Measurements from ENCODE around the gene RNF17.
"Not testable (repeated sequence)": the region's sequence is repeated elsewhere in the genome, so short reads cannot be mapped to it uniquely, and the experiment has no call there.

Gene RNF17

DNA sequence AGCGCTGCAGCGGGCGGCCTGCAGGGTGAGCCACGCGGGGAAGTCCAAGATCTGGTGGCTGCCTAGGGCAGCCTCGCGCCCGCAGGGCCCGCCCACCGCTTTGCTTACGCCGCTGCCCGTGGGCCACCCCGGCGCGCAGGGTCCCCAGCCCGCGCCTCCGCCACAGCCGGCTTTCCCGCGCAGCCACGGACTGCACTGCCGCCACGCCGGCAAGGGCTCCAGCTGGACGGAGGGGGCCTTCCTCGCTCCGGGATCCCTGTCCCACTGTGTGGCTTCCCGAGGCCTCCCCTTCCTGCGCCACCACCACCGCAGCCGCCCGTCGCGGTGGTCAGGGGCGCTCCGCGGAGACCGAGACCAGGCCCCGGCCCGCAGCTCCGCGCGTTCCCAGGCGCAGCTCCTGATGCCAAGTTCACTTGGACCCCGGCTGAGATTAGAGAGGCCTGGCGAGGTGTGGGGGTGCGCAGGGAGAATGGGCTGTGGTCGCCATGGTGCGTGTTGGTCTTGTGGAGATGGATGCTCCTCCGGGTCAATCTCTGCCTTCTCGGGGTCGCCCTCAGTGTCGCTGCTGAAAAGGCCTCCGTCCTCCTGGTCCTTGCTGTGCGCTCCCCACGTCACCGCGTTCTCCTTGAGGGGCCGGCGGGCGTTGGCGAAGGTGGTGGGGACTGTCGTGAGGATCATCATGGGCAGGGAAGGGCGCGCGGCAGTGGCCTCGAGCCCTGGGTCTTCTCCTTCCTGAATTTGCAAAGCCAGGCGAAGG, 17.9 kb upstream of the RNF17 start:
- DNase-seq = peak; percentile 57

DNA sequence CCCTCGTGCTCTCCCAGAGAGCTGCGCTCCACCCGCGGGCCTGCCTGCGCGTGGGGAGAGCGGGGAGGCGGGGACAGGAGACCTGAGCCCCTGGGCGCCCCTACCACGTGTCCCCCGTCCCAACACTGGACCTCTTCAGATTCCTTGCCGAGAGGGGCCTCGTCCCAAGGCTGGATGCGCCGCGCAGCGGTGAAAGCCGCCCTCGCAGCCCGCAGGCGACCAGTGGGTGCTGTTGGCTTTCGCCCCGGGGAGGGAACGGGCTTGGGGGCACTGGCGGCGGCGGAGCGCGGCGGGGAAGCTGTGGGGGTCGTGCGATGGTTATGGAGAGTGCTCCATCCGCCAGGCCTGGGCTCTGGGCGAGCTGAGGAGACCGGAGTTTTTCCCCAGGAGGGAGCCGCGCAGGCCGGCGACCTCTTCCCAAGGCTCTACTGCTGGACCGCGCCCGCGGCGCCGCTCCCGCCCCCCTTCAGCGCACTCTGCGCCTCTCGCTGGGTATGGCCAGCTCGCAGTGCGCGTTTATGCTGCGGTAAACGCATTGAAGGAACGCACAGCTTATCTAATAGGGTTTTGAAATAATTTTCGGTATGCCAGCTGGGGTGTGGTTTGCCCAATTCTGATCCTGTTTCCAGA, 17.2 kb upstream of the RNF17 start:
- peak; percentile 76 for DNase-seq

DNA sequence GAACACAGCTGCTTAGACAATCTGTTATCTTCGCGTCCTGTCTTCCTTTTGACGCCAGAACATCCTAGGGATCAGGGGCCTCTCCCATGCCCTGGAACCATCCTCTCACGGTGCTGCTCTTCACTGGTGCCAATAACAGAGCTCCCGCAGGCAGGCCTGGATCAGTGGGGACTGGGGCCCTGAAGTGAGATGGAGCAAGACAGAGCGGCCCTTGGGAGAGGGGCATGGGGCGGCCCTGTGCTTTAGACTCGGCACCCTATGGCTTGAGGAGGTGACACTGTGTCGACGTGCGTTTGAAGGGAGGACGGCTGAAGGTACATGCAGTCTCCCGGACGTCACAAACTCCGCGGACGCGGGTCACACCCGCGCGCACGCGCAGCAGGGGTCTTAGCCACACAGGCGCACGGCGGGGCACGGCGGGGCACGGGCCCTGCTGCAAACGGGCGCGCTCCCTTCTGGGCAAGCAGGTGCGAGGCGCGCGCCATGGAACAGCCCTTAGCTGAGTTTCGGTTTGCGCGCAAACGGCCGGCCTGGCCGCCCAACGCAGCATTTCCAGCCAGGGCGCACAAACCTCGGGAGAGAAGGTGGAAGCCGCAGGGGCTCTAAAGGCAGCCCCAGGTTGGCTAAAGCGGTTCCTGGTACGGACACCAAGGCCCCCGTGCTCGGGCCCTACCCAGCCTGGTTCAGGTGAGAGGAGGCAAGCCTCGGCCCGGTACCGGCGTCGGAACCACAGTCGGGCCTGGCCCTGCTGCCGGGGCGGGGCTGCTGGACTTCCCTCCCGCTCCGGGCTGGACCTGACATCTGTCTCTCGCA, 16.5 kb upstream of the RNF17 start:
- peak; percentile 67 for DNase-seq

DNA sequence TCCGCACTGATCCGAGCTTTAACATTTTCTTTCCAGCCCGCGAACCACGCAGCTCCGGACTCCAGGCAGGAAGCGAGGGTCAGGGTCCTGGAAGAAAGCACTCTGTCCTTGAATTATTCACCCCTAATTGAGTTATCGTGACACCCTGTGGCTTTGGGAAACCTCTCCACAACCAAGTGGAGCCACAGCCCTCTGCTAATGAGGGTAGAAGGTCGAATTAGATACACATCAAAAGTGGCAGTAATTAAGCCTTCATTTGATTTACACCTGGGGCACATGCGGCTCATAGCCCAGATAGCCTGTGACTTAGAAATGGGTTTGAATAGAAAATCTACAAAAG, 15.9 kb upstream of the RNF17 start:
- DNase-seq = peak; percentile 61

DNA sequence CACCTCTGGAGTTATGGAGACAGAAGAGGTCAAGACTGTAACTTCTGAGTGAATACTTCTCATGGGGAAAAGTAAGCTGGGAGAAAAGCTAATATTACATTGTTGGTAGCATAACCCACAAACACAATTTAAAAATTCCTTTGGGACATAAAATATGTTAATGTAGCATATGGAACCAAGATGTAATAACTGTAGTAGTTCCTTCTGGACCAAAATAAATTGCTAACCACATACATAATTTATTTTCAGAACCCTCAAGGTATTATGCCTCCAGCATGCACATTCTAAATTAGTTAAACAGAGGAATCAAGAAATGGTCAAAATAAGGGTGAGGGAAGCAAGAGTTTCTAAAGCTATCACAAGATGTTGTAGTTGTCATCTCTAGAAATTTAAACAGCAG, 4.8 kb upstream of the RNF17 start:
- DNase-seq = no peak

DNA sequence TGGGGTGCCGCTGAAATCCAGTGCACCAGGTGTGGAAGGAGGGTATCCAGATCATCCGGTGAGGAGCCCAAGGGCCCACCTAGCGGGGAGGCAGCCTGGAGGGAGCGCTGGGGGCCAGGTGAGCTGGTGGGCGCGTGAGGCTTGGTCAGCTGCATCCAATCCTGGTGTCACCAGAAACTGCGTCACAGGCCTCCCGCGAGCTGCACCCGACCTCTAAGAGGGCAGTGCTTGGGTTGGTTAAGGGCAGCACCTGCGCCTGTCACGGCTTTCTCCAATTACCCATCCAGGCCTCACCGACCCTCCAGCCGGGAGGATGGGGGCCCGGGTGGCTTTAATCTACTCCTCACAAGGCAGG, 284 bp downstream of the RNF17 start:
- no peak for DNase-seq

DNA sequence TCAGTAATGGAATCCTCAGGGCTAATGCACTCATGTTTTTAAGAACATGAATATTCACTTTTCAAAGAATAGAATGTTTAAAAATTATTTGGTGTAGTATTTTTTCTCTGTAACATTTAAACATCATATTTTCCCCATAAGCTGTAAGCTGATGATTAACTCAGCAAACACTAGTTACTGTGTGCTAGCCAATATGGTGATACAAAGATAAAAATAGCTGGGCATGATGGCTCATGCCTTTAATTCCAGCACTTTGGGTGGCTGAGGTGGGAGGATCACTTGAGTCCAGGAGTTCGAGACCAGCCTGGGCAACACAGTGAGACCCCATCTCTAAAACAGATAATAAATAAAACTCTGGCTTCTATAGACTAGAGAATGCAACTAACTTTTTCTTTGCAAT, 13.2 kb downstream of the RNF17 start:
- DNase-seq = no peak

DNA sequence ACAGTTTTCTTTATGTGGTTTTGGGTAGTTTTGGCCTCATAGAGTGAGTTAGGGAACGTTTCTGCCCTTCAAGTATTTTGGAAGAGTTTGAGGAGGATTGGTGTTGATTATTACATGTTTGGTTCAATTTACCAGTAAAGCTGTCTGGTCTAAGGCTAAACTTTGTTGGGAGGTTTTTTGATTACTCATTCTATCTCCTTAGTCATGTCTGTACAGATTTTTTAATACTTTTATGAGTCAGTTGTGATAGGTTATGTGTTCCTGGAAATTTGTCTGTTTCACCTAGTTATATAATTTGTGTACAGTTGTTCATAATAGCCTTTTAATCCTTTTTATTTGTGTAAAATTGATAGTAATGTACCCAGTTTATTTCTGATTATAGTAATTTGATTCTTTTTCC, 20.4 kb downstream of the RNF17 start:
- no peak for DNase-seq

DNA sequence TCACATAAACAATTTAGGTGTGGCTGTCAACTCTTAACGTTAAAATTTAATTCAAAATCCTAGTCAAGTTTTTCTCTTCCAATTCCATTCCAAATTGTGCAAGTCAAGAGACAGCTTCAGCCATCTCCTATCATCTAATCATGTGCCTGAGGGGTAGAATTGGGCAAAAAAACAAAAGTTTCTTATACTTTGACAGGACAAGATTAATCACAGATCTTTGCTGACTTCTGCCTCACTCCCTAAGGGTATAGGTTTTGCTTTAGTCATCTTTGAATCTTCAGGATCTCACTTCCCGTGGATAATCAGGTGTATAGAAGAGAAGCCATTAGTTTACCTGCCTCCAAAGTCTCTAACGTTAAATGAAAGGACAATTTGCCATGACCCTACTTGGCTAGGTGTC, 24.6 kb downstream of the RNF17 start:
- no peak for DNase-seq

DNA sequence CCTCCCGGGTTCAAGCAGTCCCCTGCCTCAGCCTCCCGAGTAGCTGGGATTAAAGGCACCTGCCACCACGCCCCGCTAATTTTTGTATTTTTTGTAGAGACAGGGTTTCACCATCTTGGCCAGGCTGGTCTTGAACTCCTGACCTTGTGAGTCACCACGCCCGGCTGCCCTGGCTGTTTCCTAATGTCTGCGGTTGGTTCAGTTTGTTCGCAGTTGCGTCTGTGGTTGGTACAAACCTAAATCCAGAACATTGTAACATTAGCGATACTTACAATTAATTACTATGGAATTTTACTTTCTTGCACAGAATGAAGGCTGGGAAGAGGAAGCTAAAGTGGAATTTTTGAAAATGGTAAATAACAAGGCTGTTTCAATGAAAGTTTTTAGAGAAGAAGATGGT, 38.1 kb downstream of the RNF17 start:
- no peak for DNase-seq

DNA sequence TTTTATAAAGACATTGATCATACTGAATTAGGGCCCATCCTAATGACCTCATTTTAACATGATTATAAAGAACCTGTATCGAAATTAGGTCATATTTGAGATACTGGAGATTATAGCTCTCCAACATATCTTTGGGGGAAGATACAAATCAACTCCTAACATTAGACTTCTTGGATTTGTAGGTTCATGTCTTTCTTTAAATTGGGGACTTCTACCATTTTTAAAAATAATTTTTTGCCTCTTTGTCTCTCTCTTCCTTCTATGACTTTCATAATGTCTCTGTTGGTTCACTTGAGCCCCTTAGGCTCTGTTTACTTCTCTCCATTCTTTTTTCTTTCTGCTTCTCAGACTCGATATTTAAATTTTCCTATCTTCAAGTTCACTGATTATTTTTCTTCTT, 57.2 kb downstream of the RNF17 start:
- DNase-seq = no peak

DNA sequence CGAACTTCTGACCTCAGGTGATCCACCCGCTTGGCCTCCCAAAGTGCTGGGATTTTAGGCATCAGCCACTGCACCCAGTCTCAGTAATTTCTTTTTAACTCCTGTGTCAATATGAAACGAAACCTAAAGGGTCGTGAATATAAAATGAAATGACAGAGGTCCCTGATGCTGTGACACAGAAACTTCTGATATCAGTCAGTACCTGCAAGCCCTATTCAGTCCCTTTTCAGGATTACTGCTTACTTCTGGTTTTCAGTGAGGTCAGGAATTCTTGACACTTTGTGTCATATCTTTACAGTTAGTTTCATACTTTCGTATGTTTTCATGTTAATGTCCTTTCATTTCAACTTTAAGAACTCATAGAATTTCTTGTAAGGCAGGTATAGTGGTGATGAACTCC, 58.7 kb downstream of the RNF17 start:
- DNase-seq = no peak

DNA sequence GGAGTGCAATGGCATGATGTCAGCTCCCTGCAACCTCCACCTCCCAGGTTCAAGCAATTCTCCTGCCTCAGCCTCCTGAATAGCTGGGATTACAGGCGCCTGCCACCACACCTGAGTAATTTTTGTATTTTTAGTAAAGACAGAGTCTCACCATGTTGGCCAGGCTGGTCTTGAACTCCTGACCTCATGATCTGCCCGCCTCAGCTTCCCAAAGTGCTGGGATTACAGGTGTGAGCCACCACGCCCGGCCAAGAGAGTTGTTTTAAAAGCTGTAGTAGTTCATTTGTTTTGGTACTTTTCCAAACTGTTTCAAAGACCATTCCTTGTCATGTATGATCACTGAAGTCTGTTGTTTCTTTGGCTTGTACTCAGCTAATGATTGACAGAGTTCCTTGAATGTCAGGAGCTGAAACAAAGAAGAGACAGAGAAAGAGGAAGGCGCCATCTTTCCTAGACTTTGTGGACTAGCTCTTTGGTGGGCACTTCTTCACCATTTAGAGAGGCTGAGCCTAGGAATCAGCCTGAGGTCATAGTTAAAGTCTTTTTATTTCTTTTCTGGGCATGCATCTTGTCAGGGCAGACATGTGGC, 59.2 kb downstream of the RNF17 start:
- not testable (repeated sequence) for DNase-seq

DNA sequence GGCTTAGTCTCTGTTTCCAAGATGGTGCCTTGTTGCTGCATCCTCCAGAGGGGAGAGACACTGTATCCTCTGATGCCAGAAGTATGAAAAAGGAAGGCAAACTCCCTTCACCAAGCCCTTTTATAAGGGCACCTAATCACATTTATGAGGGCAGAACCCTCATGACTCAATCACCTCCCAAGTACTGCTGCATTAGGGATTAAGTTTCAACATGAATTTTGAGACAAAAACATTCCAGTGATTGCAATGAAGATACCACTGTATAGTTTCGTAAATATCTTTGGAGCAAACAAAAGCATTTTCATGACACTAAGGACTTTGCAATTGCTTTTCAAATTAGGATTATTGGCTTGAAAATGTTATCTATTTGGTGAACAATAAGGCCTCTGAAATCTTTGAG, 63.8 kb downstream of the RNF17 start:
- DNase-seq = no peak

DNA sequence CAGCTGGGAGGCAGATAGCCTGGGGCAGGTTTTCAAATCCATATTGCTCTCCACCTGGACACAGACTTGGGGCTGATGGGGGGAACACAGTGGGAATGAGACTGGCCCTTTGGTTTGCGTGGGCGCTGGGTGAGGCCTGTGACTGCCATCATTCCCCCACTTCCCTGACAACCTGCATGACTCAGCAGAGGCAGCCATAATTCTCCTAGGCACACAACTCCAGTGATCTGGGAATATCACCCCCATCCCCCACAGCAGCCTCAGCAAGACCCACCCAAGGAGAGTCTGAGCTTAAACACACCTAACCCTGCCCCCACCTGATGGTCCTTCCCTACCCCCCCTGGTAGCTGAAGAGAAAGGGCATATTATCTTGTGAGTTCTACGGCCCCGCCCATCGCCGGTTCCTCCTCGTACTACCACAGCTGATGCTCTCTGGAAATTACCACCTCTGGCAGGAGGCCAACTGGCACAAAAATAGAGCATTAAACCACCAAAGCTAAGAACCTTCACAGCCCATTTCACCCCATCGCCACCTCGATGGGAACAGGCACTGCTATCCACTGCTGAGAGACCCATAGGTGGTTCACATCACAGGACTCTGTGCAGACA, 71.0 kb downstream of the RNF17 start:
- DNase-seq = no peak

DNA sequence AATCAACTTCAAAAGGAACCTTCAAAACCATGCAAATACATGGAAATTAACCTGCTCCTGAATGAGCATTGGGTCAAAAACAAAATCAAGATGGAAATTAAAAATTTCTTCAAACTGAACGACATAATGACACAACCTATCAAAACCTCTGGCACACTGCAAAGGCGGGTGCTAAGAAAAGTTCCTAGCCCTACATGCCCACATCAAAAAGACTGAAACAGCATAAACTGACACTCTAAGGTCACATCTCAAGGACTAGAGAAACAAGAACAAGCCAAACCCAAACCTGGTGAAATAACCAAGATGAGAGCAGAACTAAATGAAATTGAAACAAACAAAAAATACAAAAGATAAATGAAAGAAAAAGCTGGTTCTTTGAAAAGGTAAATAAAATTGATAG, 73.6 kb downstream of the RNF17 start:
- not testable (repeated sequence) for DNase-seq

DNA sequence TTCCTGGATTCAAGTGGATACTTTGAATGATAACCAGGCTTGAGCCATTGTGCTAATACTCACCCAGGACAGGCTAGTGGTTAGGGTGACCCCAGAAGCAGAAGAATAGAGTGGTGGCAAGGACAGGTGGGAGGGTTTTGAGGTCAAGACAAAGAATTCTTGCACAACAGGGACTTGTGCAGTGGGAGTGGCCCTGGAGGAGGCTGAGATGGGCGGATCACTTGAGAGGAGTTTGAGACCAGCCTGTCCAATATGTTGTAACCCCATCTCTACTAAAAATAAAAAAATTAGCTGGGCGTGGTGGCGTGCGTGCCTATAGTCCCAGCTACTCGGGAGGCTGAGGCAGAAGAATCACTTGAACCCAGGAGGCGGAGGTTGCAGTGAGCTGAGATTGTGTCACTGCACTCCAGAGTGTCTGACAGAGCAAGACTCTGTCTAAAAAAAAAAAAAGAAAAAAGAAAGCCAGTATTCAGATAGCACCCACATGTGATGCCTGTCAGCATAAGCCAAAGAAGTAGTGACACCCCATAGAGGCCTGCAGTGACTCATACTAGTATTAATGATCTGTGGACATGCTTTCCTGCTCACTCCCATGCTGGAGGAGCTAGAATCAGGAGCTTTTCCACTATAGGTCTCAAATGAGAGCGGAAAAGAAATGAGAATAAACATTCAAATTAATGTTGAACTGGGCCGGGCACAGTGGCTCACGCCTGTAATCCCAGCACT, 78.7 kb downstream of the RNF17 start:
- no peak for DNase-seq

DNA sequence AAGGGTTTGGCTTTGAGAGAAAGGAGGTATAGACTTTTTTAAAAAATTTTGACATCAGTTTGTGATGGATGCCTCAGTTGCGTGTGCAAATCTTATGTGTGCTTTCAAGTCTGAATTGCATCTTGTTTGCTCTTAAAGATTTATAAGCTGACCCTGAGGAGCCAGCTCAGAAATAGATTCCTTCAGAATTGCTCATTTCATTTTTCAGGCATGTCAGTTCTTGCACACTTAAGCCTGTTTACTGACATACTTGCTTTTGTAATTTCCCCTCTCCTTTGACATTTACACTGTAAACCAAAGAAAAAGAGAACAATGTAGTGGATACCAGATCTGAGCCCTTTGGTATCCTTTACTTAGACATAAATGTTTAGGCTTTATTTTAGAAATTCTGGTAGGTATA, 87.6 kb downstream of the RNF17 start:
- peak; percentile 3 for DNase-seq

DNA sequence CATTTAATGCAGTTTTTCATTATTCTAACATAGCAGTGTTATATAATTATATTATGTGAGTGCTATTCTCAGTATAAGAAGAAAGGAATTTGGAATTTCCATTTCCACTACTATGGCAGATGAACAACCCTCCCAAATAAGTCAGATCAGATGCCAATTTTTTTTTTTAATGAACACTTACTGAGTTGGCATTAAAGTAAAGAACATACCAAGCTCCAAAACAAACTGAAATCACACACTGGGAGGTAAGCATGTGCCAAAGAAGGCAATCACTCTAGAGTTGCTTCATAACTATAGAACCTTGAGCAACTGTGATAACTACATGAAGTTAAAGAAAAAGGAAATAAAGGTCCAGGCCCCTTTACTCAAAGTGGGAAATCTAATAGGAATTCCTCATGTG, 90.3 kb downstream of the RNF17 start:
- no peak for DNase-seq

DNA sequence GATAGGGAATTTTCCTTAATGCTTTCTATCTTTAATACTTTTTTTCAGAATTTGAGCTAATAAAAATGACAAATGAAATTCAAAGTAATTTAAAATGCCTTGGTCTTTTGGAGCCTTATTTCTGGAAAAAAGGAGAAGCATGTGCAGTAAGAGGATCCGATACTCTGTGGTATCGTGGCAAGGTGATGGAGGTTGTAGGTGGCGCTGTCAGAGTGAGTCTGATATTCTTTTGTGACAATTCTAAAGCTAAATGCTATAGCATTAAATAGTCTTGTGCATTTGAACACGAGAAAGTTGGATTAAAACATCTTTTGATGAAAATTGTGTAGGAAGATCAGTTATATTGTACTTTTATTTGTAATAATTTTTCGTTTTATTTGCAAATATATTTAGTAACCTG, 95.0 kb downstream of the RNF17 start:
- no peak for DNase-seq

DNA sequence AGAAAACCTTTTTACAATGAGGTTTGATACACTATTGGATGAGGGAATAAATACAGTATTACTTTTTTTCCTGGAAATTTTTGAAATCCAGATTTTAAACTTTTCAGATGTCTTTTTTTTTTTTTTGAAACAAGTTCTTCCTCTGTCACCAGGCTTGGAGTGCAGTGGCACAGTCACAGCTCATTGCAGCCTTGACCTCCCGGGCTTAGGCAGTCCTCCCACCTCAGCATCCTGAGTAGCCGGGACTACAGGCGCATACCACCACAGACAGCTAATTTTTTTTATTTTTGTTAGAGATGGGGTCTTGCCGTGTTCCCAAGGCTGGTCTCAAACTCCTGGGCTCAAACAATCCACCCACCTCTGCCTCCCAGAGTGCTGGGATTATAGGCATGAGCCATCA, 96.8 kb downstream of the RNF17 start:
- DNase-seq = no peak

DNA sequence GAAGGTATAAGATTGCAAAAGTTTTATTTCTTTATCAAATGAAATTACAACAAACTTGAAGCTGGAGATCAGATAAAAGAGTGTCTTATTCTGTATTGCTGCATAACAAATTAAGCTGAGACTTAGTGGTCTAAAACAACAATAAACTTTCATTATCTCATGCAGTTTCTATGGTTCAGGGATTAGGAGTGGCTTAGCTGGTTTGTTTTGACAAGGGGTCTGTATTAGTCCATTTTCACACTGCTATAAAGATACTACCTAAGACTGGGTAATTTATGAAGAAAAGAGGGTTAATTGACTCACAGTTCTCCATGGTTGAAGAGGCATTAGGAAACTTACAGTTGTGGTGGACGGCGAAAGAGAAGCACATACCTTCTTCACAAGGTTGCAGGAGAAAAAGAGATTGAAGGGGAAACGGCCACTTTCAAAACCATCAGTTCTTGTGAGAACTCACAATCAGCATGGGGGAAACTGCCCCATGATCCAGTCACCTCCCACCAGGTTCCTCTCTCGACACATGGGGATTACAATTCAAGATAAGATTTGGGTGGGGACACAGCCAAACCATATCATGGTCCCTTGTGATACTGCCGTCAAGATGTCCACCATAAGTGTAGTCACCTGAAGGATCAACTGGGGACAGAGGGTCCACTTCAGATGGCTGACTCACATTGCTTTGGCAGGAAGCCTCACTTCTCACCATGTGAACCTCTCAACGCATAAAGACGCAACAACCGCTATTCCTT, 97.8 kb downstream of the RNF17 start:
- DNase-seq = no peak

Measured in eye (tissue), 1 donor.